ENCODE results near the gene PACS2.

The PACS2 gene

DNA sequence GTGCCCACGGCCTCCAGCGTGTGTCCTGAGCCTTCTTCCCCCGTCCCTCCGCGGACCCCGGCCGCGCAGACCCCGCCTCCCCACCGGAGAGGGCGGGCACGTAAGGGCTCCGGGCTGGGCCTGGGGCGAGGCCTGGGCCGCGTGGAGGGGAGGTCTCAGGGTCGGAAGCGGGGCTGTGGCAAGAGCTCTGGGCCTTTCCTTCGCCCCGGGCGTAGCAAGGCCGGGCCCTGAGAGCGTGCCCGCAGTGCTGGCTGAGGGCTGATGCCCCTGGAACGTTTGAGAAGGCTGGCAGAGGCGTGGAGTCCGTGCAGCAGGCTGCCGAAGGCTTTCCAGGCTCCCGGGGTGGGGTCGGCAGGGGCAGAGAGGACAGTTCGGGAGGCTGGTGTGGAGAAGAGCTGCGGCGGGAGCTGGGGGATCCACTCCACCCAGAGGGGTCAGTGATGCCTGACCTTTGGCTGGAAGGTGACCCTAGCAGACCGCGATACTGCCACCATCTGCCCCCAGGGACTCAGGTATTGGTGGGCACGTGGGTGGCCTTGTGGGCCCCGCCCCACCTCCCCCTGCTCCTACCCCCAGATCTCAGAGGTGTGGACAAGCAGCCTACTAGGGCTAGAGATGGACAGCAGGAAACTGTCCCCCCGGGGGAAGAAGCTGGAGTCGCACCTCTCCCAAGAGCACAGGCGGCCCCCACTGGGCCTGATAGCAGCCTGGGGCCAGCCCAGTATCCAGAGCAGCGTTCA is 84.3 kb downstream of the PACS2 start:
- TF ChIP-seq CSDC2 (CRISPR knock-in tag; IDR thresholded peaks at IDR 0.05) (peak; percentile 35; the same call in 1 of the 2 replicates), TCF4 (CRISPR knock-in tag; IDR thresholded peaks at IDR 0.05; ENCODE audit: borderline replicate concordance) (no peak), ISL1 (CRISPR knock-in tag; IDR thresholded peaks at IDR 0.05) (no peak), ZFP3 (CRISPR knock-in tag; IDR thresholded peaks at IDR 0.05) (no peak), ZC3H10 (CRISPR knock-in tag; IDR thresholded peaks at IDR 0.05) (no peak), PPARA (CRISPR knock-in tag; IDR thresholded peaks at IDR 0.05; ENCODE audit: borderline replicate concordance) (no peak), SNAI2 (CRISPR knock-in tag; IDR thresholded peaks at IDR 0.05) (no peak)
- TF ChIP-seq, protein P1, sequence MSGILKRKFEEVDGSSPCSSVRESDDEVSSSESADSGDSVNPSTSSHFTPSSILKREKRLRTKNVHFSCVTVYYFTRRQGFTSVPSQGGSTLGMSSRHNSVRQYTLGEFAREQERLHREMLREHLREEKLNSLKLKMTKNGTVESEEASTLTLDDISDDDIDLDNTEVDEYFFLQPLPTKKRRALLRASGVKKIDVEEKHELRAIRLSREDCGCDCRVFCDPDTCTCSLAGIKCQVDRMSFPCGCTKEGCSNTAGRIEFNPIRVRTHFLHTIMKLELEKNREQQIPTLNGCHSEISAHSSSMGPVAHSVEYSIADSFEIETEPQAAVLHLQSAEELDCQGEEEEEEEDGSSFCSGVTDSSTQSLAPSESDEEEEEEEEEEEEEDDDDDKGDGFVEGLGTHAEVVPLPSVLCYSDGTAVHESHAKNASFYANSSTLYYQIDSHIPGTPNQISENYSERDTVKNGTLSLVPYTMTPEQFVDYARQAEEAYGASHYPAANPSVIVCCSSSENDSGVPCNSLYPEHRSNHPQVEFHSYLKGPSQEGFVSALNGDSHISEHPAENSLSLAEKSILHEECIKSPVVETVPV (CRISPR knock-in tag; IDR thresholded peaks at IDR 0.05): no peak
- ATAC-seq: peak; percentile 63

- TF ChIP-seq ARNTL (CRISPR knock-in tag; IDR thresholded peaks at IDR 0.05; ENCODE audit: borderline replicate concordance, low read depth) (no peak), ZFP3 (CRISPR knock-in tag; IDR thresholded peaks at IDR 0.05) (no peak)
- no peak for ATAC-seq
These were observed 84.9 kb downstream of the PACS2 start for GRCh38 chr14:105399466-105399775.

DNA sequence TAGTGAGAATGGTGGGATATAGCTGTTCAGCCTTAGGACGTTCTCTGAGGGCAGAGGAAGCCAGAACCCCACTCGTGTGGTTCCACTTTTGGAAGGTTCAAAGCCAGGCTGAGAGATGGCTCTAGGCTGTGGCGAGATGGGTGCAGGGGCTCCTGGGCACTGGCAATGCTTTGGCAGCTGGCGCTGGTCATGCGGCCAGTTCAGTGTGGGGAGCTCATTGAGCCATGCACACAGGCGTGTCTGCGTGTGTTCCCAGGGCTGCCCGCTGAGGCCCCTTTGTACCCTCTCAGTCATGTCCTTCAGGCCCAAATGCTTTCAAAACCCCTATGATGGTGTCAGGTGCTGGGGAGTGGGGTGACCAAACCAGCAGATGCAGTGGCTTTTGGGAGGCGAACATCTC is 85.5 kb downstream of the PACS2 start:
- TF ChIP-seq, protein P2, sequence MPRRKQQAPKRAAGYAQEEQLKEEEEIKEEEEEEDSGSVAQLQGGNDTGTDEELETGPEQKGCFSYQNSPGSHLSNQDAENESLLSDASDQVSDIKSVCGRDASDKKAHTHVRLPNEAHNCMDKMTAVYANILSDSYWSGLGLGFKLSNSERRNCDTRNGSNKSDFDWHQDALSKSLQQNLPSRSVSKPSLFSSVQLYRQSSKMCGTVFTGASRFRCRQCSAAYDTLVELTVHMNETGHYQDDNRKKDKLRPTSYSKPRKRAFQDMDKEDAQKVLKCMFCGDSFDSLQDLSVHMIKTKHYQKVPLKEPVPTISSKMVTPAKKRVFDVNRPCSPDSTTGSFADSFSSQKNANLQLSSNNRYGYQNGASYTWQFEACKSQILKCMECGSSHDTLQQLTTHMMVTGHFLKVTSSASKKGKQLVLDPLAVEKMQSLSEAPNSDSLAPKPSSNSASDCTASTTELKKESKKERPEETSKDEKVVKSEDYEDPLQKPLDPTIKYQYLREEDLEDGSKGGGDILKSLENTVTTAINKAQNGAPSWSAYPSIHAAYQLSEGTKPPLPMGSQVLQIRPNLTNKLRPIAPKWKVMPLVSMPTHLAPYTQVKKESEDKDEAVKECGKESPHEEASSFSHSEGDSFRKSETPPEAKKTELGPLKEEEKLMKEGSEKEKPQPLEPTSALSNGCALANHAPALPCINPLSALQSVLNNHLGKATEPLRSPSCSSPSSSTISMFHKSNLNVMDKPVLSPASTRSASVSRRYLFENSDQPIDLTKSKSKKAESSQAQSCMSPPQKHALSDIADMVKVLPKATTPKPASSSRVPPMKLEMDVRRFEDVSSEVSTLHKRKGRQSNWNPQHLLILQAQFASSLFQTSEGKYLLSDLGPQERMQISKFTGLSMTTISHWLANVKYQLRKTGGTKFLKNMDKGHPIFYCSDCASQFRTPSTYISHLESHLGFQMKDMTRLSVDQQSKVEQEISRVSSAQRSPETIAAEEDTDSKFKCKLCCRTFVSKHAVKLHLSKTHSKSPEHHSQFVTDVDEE (CRISPR knock-in tag; IDR thresholded peaks at IDR 0.05): no peak
- TF ChIP-seq ZNF70 (CRISPR knock-in tag; IDR thresholded peaks at IDR 0.05) (no peak), OSR1 (CRISPR knock-in tag; IDR thresholded peaks at IDR 0.05) (no peak), ZNF565 (CRISPR knock-in tag; conservative IDR thresholded peaks at IDR 0.05; ENCODE audit: low read depth) (no peak), RARB (CRISPR knock-in tag; IDR thresholded peaks at IDR 0.05) (no peak), ISL1 (CRISPR knock-in tag; IDR thresholded peaks at IDR 0.05) (no peak), TCF4 (CRISPR knock-in tag; IDR thresholded peaks at IDR 0.05; ENCODE audit: borderline replicate concordance) (no peak), ZFP30 (CRISPR knock-in tag; IDR thresholded peaks at IDR 0.05) (no peak), TOX (CRISPR knock-in tag; IDR thresholded peaks at IDR 0.05; ENCODE audit: borderline replicate concordance) (no peak), CSDC2 (CRISPR knock-in tag; IDR thresholded peaks at IDR 0.05) (no peak), ARNTL (CRISPR knock-in tag; IDR thresholded peaks at IDR 0.05; ENCODE audit: borderline replicate concordance, low read depth) (no peak), GLIS3 (CRISPR knock-in tag; IDR thresholded peaks at IDR 0.05) (no peak), PATZ1 (CRISPR knock-in tag; IDR thresholded peaks at IDR 0.05; ENCODE audit: borderline replicate concordance) (no peak), ESRRG (CRISPR knock-in tag; IDR thresholded peaks at IDR 0.05) (no peak), BACH2 (CRISPR knock-in tag; IDR thresholded peaks at IDR 0.05; ENCODE audit: borderline replicate concordance) (no peak), PPARA (CRISPR knock-in tag; IDR thresholded peaks at IDR 0.05; ENCODE audit: borderline replicate concordance) (no peak)
- TF ChIP-seq, protein P3, sequence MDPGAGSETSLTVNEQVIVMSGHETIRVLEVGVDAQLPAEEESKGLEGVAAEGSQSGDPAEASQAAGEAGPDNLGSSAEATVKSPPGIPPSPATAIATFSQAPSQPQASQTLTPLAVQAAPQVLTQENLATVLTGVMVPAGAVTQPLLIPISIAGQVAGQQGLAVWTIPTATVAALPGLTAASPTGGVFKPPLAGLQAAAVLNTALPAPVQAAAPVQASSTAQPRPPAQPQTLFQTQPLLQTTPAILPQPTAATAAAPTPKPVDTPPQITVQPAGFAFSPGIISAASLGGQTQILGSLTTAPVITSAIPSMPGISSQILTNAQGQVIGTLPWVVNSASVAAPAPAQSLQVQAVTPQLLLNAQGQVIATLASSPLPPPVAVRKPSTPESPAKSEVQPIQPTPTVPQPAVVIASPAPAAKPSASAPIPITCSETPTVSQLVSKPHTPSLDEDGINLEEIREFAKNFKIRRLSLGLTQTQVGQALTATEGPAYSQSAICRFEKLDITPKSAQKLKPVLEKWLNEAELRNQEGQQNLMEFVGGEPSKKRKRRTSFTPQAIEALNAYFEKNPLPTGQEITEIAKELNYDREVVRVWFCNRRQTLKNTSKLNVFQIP (CRISPR knock-in tag; IDR thresholded peaks at IDR 0.05; ENCODE audit: borderline replicate concordance, low read depth): no peak
- TF ChIP-seq, protein P4, sequence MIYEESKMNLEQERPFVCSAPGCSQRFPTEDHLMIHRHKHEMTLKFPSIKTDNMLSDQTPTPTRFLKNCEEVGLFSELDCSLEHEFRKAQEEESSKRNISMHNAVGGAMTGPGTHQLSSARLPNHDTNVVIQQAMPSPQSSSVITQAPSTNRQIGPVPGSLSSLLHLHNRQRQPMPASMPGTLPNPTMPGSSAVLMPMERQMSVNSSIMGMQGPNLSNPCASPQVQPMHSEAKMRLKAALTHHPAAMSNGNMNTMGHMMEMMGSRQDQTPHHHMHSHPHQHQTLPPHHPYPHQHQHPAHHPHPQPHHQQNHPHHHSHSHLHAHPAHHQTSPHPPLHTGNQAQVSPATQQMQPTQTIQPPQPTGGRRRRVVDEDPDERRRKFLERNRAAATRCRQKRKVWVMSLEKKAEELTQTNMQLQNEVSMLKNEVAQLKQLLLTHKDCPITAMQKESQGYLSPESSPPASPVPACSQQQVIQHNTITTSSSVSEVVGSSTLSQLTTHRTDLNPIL (CRISPR knock-in tag; IDR thresholded peaks at IDR 0.05; ENCODE audit: low read depth): no peak
- no peak for ATAC-seq
